ENCODE results near the gene CMTM8. TPM values are rescaled to one million over a fixed set of nuclear protein-coding genes. Genes with fewer than 3 reads are reported as not detected.

The CMTM8 gene
- total RNA-seq, 2 donors from 2014 or later, result 11.7 to 14.2 TPM

DNA sequence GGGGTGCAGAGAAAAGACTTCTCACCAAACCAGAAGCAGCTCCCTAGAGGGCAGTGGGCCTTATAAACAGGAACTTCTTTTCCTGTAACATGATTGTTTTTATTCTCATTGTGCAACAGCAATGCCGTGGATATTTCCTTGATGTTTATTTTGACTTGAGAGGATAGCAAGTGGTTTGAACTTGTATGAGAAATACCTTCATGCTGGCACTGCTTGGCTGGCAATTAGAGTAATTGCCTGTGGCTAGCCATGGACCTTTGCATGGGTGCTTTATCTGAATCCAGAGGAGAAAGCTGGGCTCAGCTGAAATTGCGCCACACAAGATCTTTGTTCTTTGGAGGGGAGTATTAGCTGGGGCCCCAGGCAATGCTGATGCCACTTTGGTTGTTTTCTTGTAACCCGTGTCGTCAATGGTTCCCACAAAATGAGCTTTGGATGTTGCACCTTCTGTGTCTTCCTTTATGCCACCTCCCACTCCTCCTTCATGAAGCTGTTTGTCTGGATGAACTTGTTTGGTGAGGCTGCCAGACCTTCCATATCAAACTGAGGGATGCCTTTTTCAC lies 37.9 kb downstream of the CMTM8 start:
- Histone ChIP-seq H3K9ac (ENCODE audit: low read depth in 2 of 2, low read length in 2 of 2) (no peak overlapping the region), H3K4me1 (no peaks in the 10 kb centered on the region), H3K27ac (no peak overlapping the region), H3K4me3 (no peak overlapping the region), H3K36me3 (no peaks in the 10 kb centered on the region), H3K9me3 (no peaks in the 10 kb centered on the region), H3K27me3 (no peaks in the 10 kb centered on the region)
- intact Hi-C loops (cut with DNase I), result no loop called here
- no peak for DNase-seq
- TF ChIP-seq CTCF (IDR thresholded peaks at IDR 0.05), result no peak

DNA sequence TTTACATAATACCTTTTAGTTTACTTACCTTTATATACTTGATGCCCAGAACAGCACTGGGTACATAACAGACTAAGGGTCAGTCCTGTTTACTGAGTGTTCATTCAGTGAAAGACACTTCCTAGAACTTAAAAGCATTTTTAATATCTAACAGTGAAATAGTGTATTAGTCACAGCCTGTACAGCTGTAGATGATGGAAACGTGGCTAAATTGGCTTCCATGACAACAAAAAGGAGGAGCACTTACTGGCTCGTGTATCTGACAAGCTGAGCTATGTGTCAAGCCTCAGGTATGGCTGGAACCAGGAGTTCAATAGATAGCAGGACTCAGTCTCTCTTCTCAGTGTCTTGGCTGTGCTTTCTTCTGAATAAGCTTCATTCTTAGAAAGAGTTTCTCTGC lies 40.2 kb downstream of the CMTM8 start:
- H3K36me3 ChIP-seq, result no peaks in the 10 kb centered on the region
- H3K9me3 ChIP-seq, result no peaks in the 10 kb centered on the region
- DNase-seq, result no peak
- no peak overlapping the region for H3K27ac ChIP-seq
- no peak for TF ChIP-seq CTCF (IDR thresholded peaks at IDR 0.05)
- no peaks in the 10 kb centered on the region for H3K27me3 ChIP-seq
- no peak overlapping the region for H3K4me3 ChIP-seq
- no peak overlapping the region for H3K9ac ChIP-seq (ENCODE audit: low read depth in 2 of 2, low read length in 2 of 2)
- intact Hi-C loops (cut with DNase I), result no loop called here
- H3K4me1 ChIP-seq, result no peaks in the 10 kb centered on the region

DNA sequence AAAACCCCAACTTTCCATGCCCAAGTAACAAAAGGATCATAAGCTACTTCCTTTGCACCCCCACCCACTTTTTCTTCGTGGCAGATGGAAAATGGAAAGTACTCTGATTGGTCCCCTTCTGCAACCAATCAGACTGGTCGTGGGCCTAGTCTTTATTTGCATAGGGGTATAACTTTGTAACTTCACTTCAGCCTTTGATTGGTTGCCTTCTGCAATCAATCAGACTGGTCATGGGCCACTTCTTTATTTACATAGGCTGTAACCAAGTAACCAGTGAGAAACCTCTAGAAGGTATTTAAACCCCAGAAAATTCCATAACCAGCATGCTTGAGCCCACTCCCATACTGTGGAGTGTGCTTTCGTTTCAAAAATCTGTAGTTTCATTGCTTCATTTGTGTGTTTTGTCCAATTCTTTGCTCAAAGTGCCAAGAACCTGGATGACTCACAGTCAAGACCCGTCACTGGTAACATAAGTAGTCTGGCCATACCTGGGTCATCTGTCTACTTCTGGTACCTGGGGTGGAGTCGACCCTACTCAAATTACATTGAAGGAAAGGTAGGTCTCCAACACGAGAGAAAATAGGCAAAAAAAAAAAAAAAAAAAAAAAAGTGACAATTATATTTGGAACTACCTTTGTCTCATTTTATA lies 41.9 kb downstream of the CMTM8 start:
- DNase-seq, result no peak
- no peak overlapping the region for H3K4me3 ChIP-seq
- no peak overlapping the region for H3K9ac ChIP-seq (ENCODE audit: low read depth in 2 of 2, low read length in 2 of 2)
- H3K36me3 ChIP-seq, result no peaks in the 10 kb centered on the region
- H3K27ac ChIP-seq, result no peak overlapping the region
- no peaks in the 10 kb centered on the region for H3K9me3 ChIP-seq
- H3K4me1 ChIP-seq, result no peaks in the 10 kb centered on the region
- H3K27me3 ChIP-seq, result no peaks in the 10 kb centered on the region
- intact Hi-C loops (cut with DNase I), result no loop called here
- TF ChIP-seq CTCF (IDR thresholded peaks at IDR 0.05), result no peak

DNA sequence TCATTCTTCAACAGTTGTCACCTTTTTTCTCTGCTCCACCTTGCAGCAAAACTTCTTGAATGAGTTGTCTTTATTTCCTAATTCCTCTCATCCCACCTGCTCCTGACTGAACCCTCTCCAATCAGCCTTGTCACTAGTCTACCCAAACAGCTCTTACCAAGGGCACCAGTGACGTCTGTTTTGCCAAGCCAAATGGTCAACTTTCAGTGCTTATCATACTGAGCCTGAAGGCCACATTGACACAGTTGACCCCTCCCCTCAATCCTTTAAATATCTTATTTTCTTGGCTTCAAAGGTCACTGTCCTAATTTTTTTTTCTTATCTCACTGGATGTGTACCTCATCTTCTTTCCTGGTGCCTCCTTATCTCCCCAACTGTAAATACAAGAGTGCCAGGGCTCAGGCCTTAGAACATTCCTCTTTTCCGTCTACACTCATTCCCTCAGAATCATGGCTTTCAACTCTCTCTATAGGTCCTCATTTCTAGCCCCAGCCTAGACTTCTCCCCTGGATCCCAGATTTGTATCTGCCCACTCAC lies 43.2 kb downstream of the CMTM8 start:
- Histone ChIP-seq H3K27me3 (no peaks in the 10 kb centered on the region), H3K9ac (ENCODE audit: low read depth in 2 of 2, low read length in 2 of 2) (no peak overlapping the region), H3K9me3 (no peaks in the 10 kb centered on the region), H3K4me1 (no peaks in the 10 kb centered on the region), H3K27ac (no peak overlapping the region), H3K36me3 (no peaks in the 10 kb centered on the region), H3K4me3 (no peak overlapping the region)
- intact Hi-C loops (cut with DNase I), result no loop called here
- no peak for DNase-seq
- no peak for TF ChIP-seq CTCF (IDR thresholded peaks at IDR 0.05)

DNA sequence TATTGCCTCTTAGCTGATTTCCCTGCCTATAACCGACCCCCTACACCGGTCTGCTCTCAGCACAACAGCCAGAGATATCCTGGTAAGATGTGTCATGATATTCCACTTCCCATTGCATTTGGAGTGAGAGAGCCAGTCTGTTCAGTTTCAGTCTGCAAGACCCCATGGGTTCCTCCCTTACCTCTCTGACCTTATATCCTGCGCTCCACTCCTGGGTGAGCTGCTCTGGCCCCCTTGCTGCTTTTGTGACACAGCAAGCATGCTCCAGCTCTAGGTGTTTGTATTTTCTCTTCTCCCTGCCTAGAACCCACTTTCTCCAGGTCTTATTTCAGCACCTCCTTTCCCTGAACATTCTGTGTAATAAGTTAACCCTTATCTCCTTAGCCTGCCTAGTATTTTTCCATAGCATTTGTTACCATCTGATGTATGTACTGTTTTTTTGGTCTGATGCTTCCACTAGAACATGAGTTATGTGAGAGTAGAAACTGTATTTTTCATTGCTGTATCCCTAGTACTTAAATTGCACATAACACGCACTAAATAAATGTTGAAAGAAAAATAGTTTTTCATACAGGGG lies 44.2 kb downstream of the CMTM8 start:
- TF ChIP-seq CTCF (IDR thresholded peaks at IDR 0.05), result no peak
- no peak overlapping the region for H3K4me3 ChIP-seq
- no peaks in the 10 kb centered on the region for H3K36me3 ChIP-seq
- H3K27me3 ChIP-seq, result no peaks in the 10 kb centered on the region
- no peak overlapping the region for H3K27ac ChIP-seq
- intact Hi-C loops (cut with DNase I), result no loop called here
- no peak for DNase-seq
- H3K9me3 ChIP-seq, result no peaks in the 10 kb centered on the region
- no peaks in the 10 kb centered on the region for H3K4me1 ChIP-seq
- H3K9ac ChIP-seq (ENCODE audit: low read depth in 2 of 2, low read length in 2 of 2), result no peak overlapping the region

Measured in colonic mucosa (tissue), 4 donors.